ENCODE data around the gene TRAPPC5. TPM values are rescaled to one million over a fixed set of nuclear protein-coding genes. Genes with fewer than 3 reads are reported as not detected.

Gene TRAPPC5
- polyA plus RNA-seq, 1 of the 3 experiments (the other 2 are of a cell fraction): 49.4 TPM

DNA sequence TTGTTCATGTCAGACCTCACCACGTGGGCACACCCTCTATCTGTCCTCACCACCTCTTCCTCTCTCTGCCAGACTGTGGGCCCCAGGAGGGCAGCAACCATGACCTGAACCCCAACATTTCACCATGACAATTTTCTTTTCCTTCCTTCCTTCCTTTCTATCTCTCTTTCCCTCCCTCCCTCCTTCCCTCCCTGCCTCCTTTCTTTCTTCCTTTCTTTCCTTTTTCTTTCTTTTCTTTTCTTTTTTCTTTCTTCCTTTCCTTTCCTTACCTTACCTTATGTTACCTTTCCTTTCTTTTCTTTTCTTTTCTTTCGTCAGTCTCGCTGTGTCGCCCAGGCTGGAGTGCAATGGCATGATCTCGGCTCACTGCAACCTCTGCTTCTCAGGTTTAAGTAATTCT, 30.0 kb downstream of the TRAPPC5 start (continued):
- TF ChIP-seq, protein P1, sequence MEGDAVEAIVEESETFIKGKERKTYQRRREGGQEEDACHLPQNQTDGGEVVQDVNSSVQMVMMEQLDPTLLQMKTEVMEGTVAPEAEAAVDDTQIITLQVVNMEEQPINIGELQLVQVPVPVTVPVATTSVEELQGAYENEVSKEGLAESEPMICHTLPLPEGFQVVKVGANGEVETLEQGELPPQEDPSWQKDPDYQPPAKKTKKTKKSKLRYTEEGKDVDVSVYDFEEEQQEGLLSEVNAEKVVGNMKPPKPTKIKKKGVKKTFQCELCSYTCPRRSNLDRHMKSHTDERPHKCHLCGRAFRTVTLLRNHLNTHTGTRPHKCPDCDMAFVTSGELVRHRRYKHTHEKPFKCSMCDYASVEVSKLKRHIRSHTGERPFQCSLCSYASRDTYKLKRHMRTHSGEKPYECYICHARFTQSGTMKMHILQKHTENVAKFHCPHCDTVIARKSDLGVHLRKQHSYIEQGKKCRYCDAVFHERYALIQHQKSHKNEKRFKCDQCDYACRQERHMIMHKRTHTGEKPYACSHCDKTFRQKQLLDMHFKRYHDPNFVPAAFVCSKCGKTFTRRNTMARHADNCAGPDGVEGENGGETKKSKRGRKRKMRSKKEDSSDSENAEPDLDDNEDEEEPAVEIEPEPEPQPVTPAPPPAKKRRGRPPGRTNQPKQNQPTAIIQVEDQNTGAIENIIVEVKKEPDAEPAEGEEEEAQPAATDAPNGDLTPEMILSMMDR (IDR thresholded peaks at IDR 0.05): no peak
- no peak for TF ChIP-seq NFIC (IDR thresholded peaks at IDR 0.05; ENCODE audit: borderline replicate concordance)
- TF ChIP-seq MXI1 (IDR thresholded peaks at IDR 0.05; ENCODE audit: low read depth, low read length): no peak
- TF ChIP-seq GABPA (IDR thresholded peaks at IDR 0.05; ENCODE audit: low read depth): no peak
- no peak for TF ChIP-seq FOXM1 (IDR thresholded peaks at IDR 0.05; ENCODE audit: low read depth)
- TF ChIP-seq FOSL2 (IDR thresholded peaks at IDR 0.05; ENCODE audit: borderline replicate concordance, low read depth): no peak
- TF ChIP-seq NRF1 (IDR thresholded peaks at IDR 0.05; ENCODE audit: low read depth, low read length): no peak
- TF ChIP-seq, protein P2, sequence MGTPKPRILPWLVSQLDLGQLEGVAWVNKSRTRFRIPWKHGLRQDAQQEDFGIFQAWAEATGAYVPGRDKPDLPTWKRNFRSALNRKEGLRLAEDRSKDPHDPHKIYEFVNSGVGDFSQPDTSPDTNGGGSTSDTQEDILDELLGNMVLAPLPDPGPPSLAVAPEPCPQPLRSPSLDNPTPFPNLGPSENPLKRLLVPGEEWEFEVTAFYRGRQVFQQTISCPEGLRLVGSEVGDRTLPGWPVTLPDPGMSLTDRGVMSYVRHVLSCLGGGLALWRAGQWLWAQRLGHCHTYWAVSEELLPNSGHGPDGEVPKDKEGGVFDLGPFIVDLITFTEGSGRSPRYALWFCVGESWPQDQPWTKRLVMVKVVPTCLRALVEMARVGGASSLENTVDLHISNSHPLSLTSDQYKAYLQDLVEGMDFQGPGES (IDR thresholded peaks at IDR 0.05; ENCODE audit: low read depth, low read length): no peak

DNA sequence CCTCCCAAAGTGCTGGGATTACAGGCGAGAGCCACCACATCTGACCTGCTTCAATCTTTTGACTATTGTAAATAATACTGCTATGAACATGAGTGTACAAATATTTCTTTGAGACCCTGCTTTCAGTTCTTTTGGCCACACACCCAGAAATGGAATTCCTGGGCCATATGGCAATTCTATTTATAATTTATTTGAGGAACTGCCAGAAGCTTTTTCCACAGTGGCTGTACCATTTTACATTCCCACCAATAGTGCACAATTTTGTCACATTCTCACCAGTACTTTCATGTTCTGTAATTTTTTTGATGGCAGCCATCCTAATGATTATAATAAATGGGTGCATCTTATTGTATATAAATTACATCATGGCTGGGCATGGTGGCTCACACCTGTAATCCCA, 35.0 kb downstream of the TRAPPC5 start:
- Histone ChIP-seq H3F3A (replicated peaks; ENCODE audit: insufficient read depth) (no peaks in the 10 kb centered on the region), H3K27ac (ENCODE audit: low read depth in 2 of 2, low read length in 1 of 2) (no peak overlapping the region), H2AFZ (ENCODE audit: low read depth) (no peak overlapping the region), H4K20me1 (ENCODE audit: insufficient read depth) (no peaks in the 10 kb centered on the region), H3K27me3 (ENCODE audit: insufficient read depth) (peaks cover 42% of the 10 kb centered on the region), H3K79me2 (ENCODE audit: insufficient read depth) (no peaks in the 10 kb centered on the region), H3K9ac (no peak overlapping the region), H3K4me1 (ENCODE audit: control insufficient read depth in 1 of 2, insufficient read depth in 2 of 2, low read depth in 1 of 2, low read length in 1 of 2) (no peaks in the 10 kb centered on the region), H3K9me2 (no peaks in the 10 kb centered on the region), H3K36me3 (replicated peaks in 1 of 2; ENCODE audit: control insufficient read depth in 1 of 2, insufficient read depth in 2 of 2, low read length in 1 of 2) (no peaks in the 10 kb centered on the region), H3K9me3 (no peaks in the 10 kb centered on the region), H3K4me3 (ENCODE audit: low read depth in 2 of 2, low read length in 1 of 2) (no peak overlapping the region), H3K4me2 (no peak overlapping the region)
- POLR2A ChIA-PET: no interaction called here
- TF ChIP-seq RFX5 (IDR thresholded peaks at IDR 0.05; ENCODE audit: low read length) (no peak), EZH2phosphoT487 (IDR thresholded peaks at IDR 0.05; ENCODE audit: borderline replicate concordance, low read depth) (no peak), NRF1 (IDR thresholded peaks at IDR 0.05; ENCODE audit: low read depth, low read length) (no peak), MEF2A (IDR thresholded peaks at IDR 0.05; ENCODE audit: borderline replicate concordance, low read depth) (no peak), POLR2AphosphoS5 (IDR thresholded peaks at IDR 0.05; ENCODE audit: low read depth, low read length) (no peak), JUND (IDR thresholded peaks at IDR 0.05) (no peak), MXI1 (IDR thresholded peaks at IDR 0.05; ENCODE audit: low read depth, low read length) (no peak), FOSL2 (IDR thresholded peaks at IDR 0.05; ENCODE audit: borderline replicate concordance, low read depth) (no peak), EP300 (IDR thresholded peaks at IDR 0.05; ENCODE audit: borderline replicate concordance in 1 of 2, low read depth in 1 of 2, low read length in 1 of 2) (no peak), RCOR1 (IDR thresholded peaks at IDR 0.05; ENCODE audit: low read length) (no peak), FOXJ3 (CRISPR knock-in tag; IDR thresholded peaks at IDR 0.05) (no peak), GATA2 (CRISPR knock-in tag; IDR thresholded peaks at IDR 0.05) (no peak), TCF12 (IDR thresholded peaks at IDR 0.05) (no peak), RAD21 (IDR thresholded peaks at IDR 0.05; ENCODE audit: low read length) (no peak), TEAD4 (IDR thresholded peaks at IDR 0.05; ENCODE audit: borderline replicate concordance, insufficient read depth) (no peak), YY1 (IDR thresholded peaks at IDR 0.05; ENCODE audit: low read depth) (no peak), RXRA (IDR thresholded peaks at IDR 0.05; ENCODE audit: borderline replicate concordance, low read depth) (no peak)
- TF ChIP-seq, protein P3, sequence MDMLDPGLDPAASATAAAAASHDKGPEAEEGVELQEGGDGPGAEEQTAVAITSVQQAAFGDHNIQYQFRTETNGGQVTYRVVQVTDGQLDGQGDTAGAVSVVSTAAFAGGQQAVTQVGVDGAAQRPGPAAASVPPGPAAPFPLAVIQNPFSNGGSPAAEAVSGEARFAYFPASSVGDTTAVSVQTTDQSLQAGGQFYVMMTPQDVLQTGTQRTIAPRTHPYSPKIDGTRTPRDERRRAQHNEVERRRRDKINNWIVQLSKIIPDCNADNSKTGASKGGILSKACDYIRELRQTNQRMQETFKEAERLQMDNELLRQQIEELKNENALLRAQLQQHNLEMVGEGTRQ (IDR thresholded peaks at IDR 0.05; ENCODE audit: borderline replicate concordance, low read depth, low read length): no peak
- 17% methylated on average over 1 of the region's 1 CpG for WGBS (ENCODE audit: low lambda C conversion rate)
- DNase-seq: no peak
- CTCF ChIA-PET: no interaction called here
